Measurements from ENCODE around the gene PWWP2A.

- TF ChIP-seq GTF2F1 (IDR thresholded peaks at IDR 0.05; ENCODE audit: borderline replicate concordance, low read depth, low read length) (no peak), POLR2A (IDR thresholded peaks at IDR 0.05; ENCODE audit: control extremely low read depth in 1 of 2, low read depth in 2 of 2, low read length in 2 of 2) (no peak), JUND (IDR thresholded peaks at IDR 0.05; ENCODE audit: low read length) (no peak), POU5F1 (IDR thresholded peaks at IDR 0.05; ENCODE audit: low read depth, low read length) (no peak), EZH2 (IDR thresholded peaks at IDR 0.05; ENCODE audit: low read depth, low read length, severe bottlenecking) (no peak), CHD1 (IDR thresholded peaks at IDR 0.05; ENCODE audit: low read depth, low read length) (no peak), POLR2AphosphoS5 (IDR thresholded peaks at IDR 0.05; ENCODE audit: low read depth, low read length) (no peak), YY1 (IDR thresholded peaks at IDR 0.05; ENCODE audit: low read depth, low read length) (no peak), SP1 (IDR thresholded peaks at IDR 0.05; ENCODE audit: low read depth, low read length) (no peak), ZNF274 (IDR thresholded peaks at IDR 0.05; ENCODE audit: borderline replicate concordance, extremely low read depth, low read length) (no peak), SP4 (IDR thresholded peaks at IDR 0.05; ENCODE audit: low read length) (no peak), EP300 (IDR thresholded peaks at IDR 0.05; ENCODE audit: borderline replicate concordance in 1 of 2, low read depth in 2 of 2, low read length in 2 of 2) (no peak)
- TF ChIP-seq, protein P1, sequence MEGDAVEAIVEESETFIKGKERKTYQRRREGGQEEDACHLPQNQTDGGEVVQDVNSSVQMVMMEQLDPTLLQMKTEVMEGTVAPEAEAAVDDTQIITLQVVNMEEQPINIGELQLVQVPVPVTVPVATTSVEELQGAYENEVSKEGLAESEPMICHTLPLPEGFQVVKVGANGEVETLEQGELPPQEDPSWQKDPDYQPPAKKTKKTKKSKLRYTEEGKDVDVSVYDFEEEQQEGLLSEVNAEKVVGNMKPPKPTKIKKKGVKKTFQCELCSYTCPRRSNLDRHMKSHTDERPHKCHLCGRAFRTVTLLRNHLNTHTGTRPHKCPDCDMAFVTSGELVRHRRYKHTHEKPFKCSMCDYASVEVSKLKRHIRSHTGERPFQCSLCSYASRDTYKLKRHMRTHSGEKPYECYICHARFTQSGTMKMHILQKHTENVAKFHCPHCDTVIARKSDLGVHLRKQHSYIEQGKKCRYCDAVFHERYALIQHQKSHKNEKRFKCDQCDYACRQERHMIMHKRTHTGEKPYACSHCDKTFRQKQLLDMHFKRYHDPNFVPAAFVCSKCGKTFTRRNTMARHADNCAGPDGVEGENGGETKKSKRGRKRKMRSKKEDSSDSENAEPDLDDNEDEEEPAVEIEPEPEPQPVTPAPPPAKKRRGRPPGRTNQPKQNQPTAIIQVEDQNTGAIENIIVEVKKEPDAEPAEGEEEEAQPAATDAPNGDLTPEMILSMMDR (IDR thresholded peaks at IDR 0.05; ENCODE audit: control extremely low read depth in 1 of 3, insufficient read depth in 1 of 3, low read depth in 1 of 3, low read length in 3 of 3): no peak
Observed at GRCh38 chr5:160087199-160087598, 32.1 kb downstream of the PWWP2A start.
